Endothelial cell of umbilical vein (primary cell): Measurements from ENCODE around the gene WRAP73. TPM values are rescaled to one million over a fixed set of nuclear protein-coding genes. Genes with fewer than 3 reads are reported as not detected.

ENCODE experiments used
- BruUV-seq: library from RNA; stranded (reverse); fragments of 400-500 nt; replicated peaks from 2 replicates; lab custom pipeline; 2021; lab: Mats Ljungman, UMichigan
- CTCF ChIA-PET: fragments of 300-600, 350-600 bp; sonication (Branson Sonifier 250); formaldehyde crosslinking; loops from one replicate; lab custom pipeline; 2021; ENCODE audit warnings: antibody characterized with exemption, inconsistent platforms; lab: Charles Lee
- POLR2A ChIA-PET: fragments of 300-600, 350-600 bp; sonication (Branson Sonifier 250); formaldehyde crosslinking; loops from one replicate; lab custom pipeline; 2021; ENCODE audit warnings: antibody characterized with exemption, inconsistent platforms; lab: Charles Lee
- DNase-seq: peaks from one replicate; pipeline ENCODE4 v3.0.0-alpha.2; 2011; ENCODE audit warnings: low read depth, low spot score
- FAIRE-seq: peaks from 2 replicates; lab custom pipeline; 2011; peaks lifted over from hg19 to GRCh38; lab: Jason Lieb, UNC
- H2AFZ ChIP-seq: 2 replicates; pipeline ENCODE4 v1.6.0; 2012; ENCODE audit warnings: low read depth, low read length, control low read depth, inconsistent platforms
- H3K27ac ChIP-seq: 2 replicates; pipeline ENCODE4 v1.5.1; 2011; ENCODE audit warnings: low read depth, mild to moderate bottlenecking, control low read depth, low read length, moderate library complexity; ENCODE audit not compliant: insufficient read depth
- H3K27me3 ChIP-seq, 2 experiments: 2 replicates each; pipeline versions ENCODE4 v1.6.0 to v1.6.1; 2011; ENCODE audit warnings: low read length in 2 of 2, mixed read lengths in 1 of 2; ENCODE audit not compliant: control insufficient read depth in 2 of 2, insufficient read depth in 2 of 2
- H3K36me3 ChIP-seq, 2 experiments: 2 replicates in 1 of 2; 3 replicates in 1 of 2; pipeline ENCODE4 v1.5.1; 2011; ENCODE audit warnings: low read length in 2 of 2, mild to moderate bottlenecking in 1 of 2, moderate library complexity in 1 of 2; ENCODE audit not compliant: control insufficient read depth in 2 of 2, insufficient read depth in 2 of 2; ENCODE audit errors: extremely low read depth in 1 of 2
- H3K4me1 ChIP-seq: 3 replicates; pipeline ENCODE4 v1.5.1; 2011; ENCODE audit warnings: mild to moderate bottlenecking, low read length; ENCODE audit not compliant: control insufficient read depth, insufficient read depth; ENCODE audit errors: extremely low read depth
- H3K4me2 ChIP-seq: 2 replicates; pipeline ENCODE4 v1.6.1; 2011; ENCODE audit warnings: low read length, control low read depth, mixed read lengths; ENCODE audit not compliant: insufficient read depth
- H3K4me3 ChIP-seq, 3 experiments: fragments of 200-600 bp in 1 of 3; sonication (generic), shearing (Covaris generic) in 1 of 3; replicated peaks in 1 of 3; 2 replicates each; pipeline ENCODE4 v1.5.1; 2011 to 2016; ENCODE audit warnings: control low read depth in 3 of 3, low read length in 3 of 3, mild to moderate bottlenecking in 2 of 3, inconsistent platforms in 1 of 3, low read depth in 1 of 3, moderate library complexity in 1 of 3; ENCODE audit not compliant: insufficient read depth in 1 of 3
- H3K79me2 ChIP-seq: 2 replicates; pipeline ENCODE4 v1.6.0; 2012; ENCODE audit warnings: low read length, inconsistent platforms; ENCODE audit not compliant: control insufficient read depth, insufficient read depth
- H3K9ac ChIP-seq: replicated peaks from 2 replicates; pipeline ENCODE3; 2011; ENCODE audit warnings: low read length, control low read depth; ENCODE audit not compliant: insufficient read depth; ENCODE audit errors: extremely low read depth
- H3K9me1 ChIP-seq: replicated peaks from 3 replicates; pipeline ENCODE4 v1.6.0; 2011; ENCODE audit warnings: mild to moderate bottlenecking, low read length; ENCODE audit not compliant: control insufficient read depth, insufficient read depth; ENCODE audit errors: extremely low read depth
- H3K9me3 ChIP-seq: replicated peaks from 2 replicates; pipeline ENCODE4 v1.5.1; 2012; ENCODE audit warnings: low read length, inconsistent platforms; ENCODE audit not compliant: control insufficient read depth, insufficient read depth
- H4K20me1 ChIP-seq: replicated peaks from 2 replicates; pipeline ENCODE3; 2011; ENCODE audit warnings: mild to moderate bottlenecking, low read length; ENCODE audit not compliant: control insufficient read depth, insufficient read depth; ENCODE audit errors: extremely low read depth
- CTCF ChIP-seq, 2 donors: IDR thresholded peaks; 1 replicate in 1 of 2; 2 replicates in 1 of 2; pipeline ENCODE4 v1.5.1; 2011; ENCODE audit warnings: low read length in 2 of 2, mild to moderate bottlenecking in 2 of 2, moderate library complexity in 2 of 2, control low read depth in 1 of 2, inconsistent platforms in 1 of 2, low read depth in 1 of 2; ENCODE audit not compliant: insufficient read depth in 1 of 2; ENCODE audit errors: extremely low read depth in 1 of 2
- EZH2 ChIP-seq: IDR thresholded peaks from 2 replicates; pipeline ENCODE4 v1.6.1; 2012; ENCODE audit warnings: borderline replicate concordance, low read depth, mild to moderate bottlenecking, moderate library complexity, low read length, inconsistent platforms; ENCODE audit not compliant: severe bottlenecking
- FOS ChIP-seq: IDR thresholded peaks from 2 replicates; pipeline ENCODE4 v1.6.1; 2011; ENCODE audit warnings: mild to moderate bottlenecking, low read length, moderate library complexity, borderline replicate concordance; ENCODE audit not compliant: insufficient read depth
- POLR2A ChIP-seq: IDR thresholded peaks from 2 replicates; pipeline ENCODE4 v1.6.1; 2012; ENCODE audit warnings: low read depth, mild to moderate bottlenecking, control low read depth, low read length
- POLR2AphosphoS5 ChIP-seq: IDR thresholded peaks from 2 replicates; pipeline ENCODE4 v1.6.1; 2012; ENCODE audit warnings: low read depth, mild to moderate bottlenecking, control low read depth, low read length, moderate library complexity; ENCODE audit not compliant: insufficient read depth
- dilution Hi-C: fragments of 300-500 bp; cut with MboI; formaldehyde crosslinking; loops from one replicate; pipeline ENCODE4 v1.15.0; 2019; ENCODE audit warnings: low sequenced_read_pairs; ENCODE audit not compliant: extremely low pct_ligation_motif_present
- intact Hi-C: fragments of 100-400 bp; cut with micrococcal nuclease; formaldehyde crosslinking; loops from one replicate; pipeline ENCODE4 v1.10.0; 2022
- polyA plus RNA-seq, 4 experiments: library from polyadenylated mRNA; depleted of rRNA in 3 of 4; stranded (reverse) in 3 of 4; unstranded in 1 of 4; fragments of >200 nt; gene quantifications; 2 replicates each; pipeline versions ENCODE4 v1.2.1 to v1.2.3, GENCODE V29; 2011 to 2012; ENCODE audit warnings: missing spikeins in 1 of 4
- total RNA-seq: library from RNA; stranded (reverse); gene quantifications from 2 replicates; pipeline ENCODE4 v1.2.3, GENCODE V29; 2021

The WRAP73 gene
- total and polyA plus RNA-seq, 2 donors (not counting 3 experiments of a cell fraction or from before 2014, with no cell fraction given) = 23.0 to 50.7 TPM

DNA sequence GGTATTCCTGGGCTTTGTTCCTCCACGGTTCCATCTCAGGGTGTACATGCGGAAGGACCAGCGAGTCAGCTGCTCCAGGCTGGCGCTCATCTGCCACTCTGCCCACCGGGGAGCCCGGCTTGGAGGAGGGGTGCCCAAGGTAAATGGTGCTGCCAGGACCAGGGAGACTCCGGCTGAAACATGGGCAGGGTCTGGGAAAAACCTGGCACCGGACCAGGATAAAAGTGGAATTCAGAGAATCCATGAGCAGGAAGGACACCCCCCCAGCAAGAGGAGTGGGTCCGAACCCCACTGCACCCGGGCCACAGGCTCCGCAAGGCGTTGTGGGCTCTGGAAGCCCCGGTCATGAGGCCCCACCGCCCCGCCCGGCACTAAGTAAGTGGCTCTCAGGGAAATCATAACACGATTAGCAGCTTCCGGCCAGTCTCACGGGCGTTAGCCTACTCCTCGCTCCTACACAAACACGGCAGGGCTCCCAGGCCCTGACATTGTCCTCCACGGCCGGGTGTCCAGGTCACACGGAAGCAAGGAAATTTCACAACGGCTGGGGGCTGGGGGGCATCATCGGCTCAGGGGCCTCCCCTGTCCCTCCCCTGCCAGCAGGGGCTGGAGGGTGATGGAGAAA is 59.7 kb downstream of the WRAP73 start:
- H3K9me3 ChIP-seq = no peaks in the 10 kb centered on the region
- ChIA-PET CTCF (interaction anchor here (1.0 to 6.2 kb wide), 5 partner anchors 18 to 134 kb away, joined by 3 to 139 read pairs (median 5); partner anchors contain the start of gene MEGF6), POLR2A (interaction anchor here (1.2 kb wide), 1 partner anchor 20 kb away, joined by 3 read pairs; the partner anchor contains the start of gene MEGF6)
- H3K4me2 ChIP-seq = peak overlapping the region; percentile 8
- H2AFZ ChIP-seq = peak overlapping the region; percentile 54
- no TSS peak for BruUV-seq
- no peak for TF ChIP-seq FOS
- peak; percentile 66 for TF ChIP-seq POLR2AphosphoS5
- TF ChIP-seq EZH2 = no peak
- TF ChIP-seq POLR2A = peak; percentile 35
- peak in 1 of 2 donors; percentile 1 for TF ChIP-seq CTCF (IDR thresholded peaks at IDR 0.05; ENCODE audit: extremely low read depth in 1 of 2, insufficient read depth in 1 of 2, low read depth in 1 of 2, low read length in 2 of 2)
- no peaks in the 10 kb centered on the region for H4K20me1 ChIP-seq
- no peak overlapping the region for H3K4me3 ChIP-seq
- intact Hi-C loops = loop anchor here (1.0 kb wide), 3 partner anchors 21 to 99 kb away; partner anchors contain the start of gene MEGF6
- no peaks in the 10 kb centered on the region for H3K79me2 ChIP-seq
- peaks cover 20% of the 10 kb centered on the region for H3K4me1 ChIP-seq
- FAIRE-seq (peak; percentile 91), DNase-seq (peak; percentile 63)
- H3K9ac ChIP-seq = peak overlapping the region; percentile 13
- no peaks in the 10 kb centered on the region for H3K27me3 ChIP-seq
- H3K36me3 ChIP-seq = no peaks in the 10 kb centered on the region
- H3K27ac ChIP-seq = peak overlapping the region; percentile 36
- dilution Hi-C loops = no loop called here
- no peaks in the 10 kb centered on the region for H3K9me1 ChIP-seq
